ENCODE data around the gene CMSS1.
A peak's percentile ranks its signal among the peaks of the same experiment; 100 is the strongest.

The CMSS1 gene

DNA sequence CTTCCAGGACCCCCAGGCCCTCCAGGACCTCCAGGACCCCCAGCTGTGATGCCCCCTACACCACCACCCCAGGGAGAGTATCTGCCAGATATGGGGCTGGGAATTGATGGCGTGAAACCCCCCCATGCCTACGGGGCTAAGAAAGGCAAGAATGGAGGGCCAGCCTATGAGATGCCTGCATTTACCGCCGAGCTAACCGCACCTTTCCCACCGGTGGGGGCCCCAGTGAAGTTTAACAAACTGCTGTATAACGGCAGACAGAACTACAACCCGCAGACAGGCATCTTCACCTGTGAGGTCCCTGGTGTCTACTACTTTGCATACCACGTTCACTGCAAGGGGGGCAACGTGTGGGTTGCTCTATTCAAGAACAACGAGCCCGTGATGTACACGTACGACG is 22.1 kb upstream of the CMSS1 start:
- Mint-ChIP-seq H3K4me1 (no peaks in the 10 kb centered on the region), H3K4me3 (no peak overlapping the region), H3K9me3 (no peaks in the 10 kb centered on the region), H3K27me3 (peaks cover 4% of the 10 kb centered on the region), H3K27ac (no peak overlapping the region), H3K36me3 (peaks cover 1% of the 10 kb centered on the region)
- ATAC-seq (ENCODE audit: low read depth) (no peak), DNase-seq (ENCODE audit: low spot score in 2 of 2) (no peak)

DNA sequence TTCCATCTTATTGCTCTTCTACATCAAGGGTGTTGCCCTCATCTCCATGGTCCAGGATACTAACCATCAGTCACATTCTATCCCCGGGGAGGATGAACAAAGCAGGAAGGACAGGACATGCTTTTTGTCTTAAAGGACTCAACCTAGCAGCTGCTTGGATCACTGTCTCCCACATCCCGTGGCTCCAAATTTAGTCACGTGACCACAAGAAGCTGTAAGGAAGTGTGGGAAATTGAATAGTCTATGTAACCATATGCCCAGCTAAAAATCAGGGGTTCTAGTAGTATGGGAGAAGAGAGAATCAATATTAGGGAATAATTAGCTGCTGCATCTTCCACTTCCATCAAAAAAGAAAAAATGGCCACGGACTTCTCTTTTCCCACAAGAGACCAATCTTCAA is 18.2 kb upstream of the CMSS1 start:
- no peak for DNase-seq (ENCODE audit: low spot score in 2 of 2)
- Mint-ChIP-seq H3K36me3 (peaks cover 5% of the 10 kb centered on the region), H3K4me1 (no peaks in the 10 kb centered on the region), H3K4me3 (no peak overlapping the region), H3K27ac (no peak overlapping the region), H3K9me3 (peaks cover 4% of the 10 kb centered on the region), H3K27me3 (no peaks in the 10 kb centered on the region)
- no peak for ATAC-seq (ENCODE audit: low read depth)

- DNase-seq (ENCODE audit: low spot score in 2 of 2) (no peak), ATAC-seq (ENCODE audit: low read depth) (no peak)
- Mint-ChIP-seq H3K27ac (no peak overlapping the region), H3K9me3 (peaks cover 10% of the 10 kb centered on the region), H3K36me3 (peaks cover 11% of the 10 kb centered on the region), H3K4me1 (no peaks in the 10 kb centered on the region), H3K4me3 (no peak overlapping the region), H3K27me3 (no peaks in the 10 kb centered on the region)
Measured at GRCh38 chr3:99803297-99803696, 14.4 kb upstream of the CMSS1 start.

DNA sequence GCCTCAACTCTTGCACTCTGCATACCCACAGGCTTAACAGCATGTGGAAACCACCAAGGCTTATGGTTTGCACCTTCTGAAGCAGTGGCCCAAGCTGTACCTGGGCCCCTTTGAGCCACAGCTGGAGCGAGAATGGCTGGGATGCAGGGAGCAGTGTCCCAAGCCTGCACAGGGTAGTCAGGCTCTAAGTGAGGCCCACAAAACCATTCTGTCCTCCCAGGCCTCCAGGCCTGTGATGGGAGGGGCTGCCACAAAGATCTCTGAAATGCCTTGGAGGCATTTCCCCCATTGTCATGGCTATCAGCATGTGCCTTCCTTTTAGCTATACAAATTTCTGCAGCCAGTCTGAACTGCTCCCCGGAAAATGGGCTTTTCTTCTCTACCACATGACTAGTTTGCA is 12.5 kb upstream of the CMSS1 start:
- Mint-ChIP-seq H3K27me3 (no peaks in the 10 kb centered on the region), H3K9me3 (peaks cover 10% of the 10 kb centered on the region), H3K36me3 (peaks cover 11% of the 10 kb centered on the region), H3K4me3 (no peak overlapping the region), H3K4me1 (no peaks in the 10 kb centered on the region), H3K27ac (no peak overlapping the region)
- DNase-seq (ENCODE audit: low spot score in 2 of 2) (no peak), ATAC-seq (ENCODE audit: low read depth) (no peak)

- no peaks in the 10 kb centered on the region for H3K4me1 Mint-ChIP-seq
- no peaks in the 10 kb centered on the region for H3K27me3 Mint-ChIP-seq
- peaks cover 8% of the 10 kb centered on the region for H3K9me3 Mint-ChIP-seq
- ATAC-seq (ENCODE audit: low read depth) (no peak), DNase-seq (ENCODE audit: low spot score in 2 of 2) (peak; percentile 29 to 34)
- no peak overlapping the region for H3K4me3 Mint-ChIP-seq
- H3K36me3 Mint-ChIP-seq, result peaks cover 6% of the 10 kb centered on the region
- no peak overlapping the region for H3K27ac Mint-ChIP-seq
Measured at GRCh38 chr3:99808163-99808794, 9.4 kb upstream of the CMSS1 start.

DNA sequence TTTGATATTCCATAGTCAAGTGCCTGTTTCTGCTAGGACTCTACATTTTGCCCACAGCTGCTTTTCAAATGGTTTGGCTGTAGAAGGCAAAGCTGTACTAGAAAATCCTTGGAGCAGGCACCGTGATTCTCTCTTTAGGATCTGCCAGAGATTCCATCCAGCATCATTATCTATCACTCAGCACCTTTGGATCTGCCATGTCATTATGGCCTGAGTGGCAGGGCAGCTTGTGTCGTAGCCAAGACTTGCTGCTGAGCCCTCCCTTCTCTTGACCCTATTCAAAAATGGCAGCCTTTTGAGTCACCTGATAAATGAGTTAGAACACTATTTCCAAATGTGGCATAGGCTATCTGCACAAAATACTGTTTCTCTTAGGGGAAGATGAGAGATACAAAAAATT is 8.1 kb upstream of the CMSS1 start:
- Mint-ChIP-seq H3K4me3 (no peak overlapping the region), H3K36me3 (peaks cover 6% of the 10 kb centered on the region), H3K27me3 (no peaks in the 10 kb centered on the region), H3K27ac (no peak overlapping the region), H3K4me1 (no peaks in the 10 kb centered on the region), H3K9me3 (peaks cover 6% of the 10 kb centered on the region)
- ATAC-seq (ENCODE audit: low read depth) (no peak), DNase-seq (ENCODE audit: low spot score in 2 of 2) (no peak)

- no peak for ATAC-seq (ENCODE audit: low read depth)
- no peaks in the 10 kb centered on the region for H3K27me3 Mint-ChIP-seq
- no peak overlapping the region for H3K27ac Mint-ChIP-seq
- H3K4me3 Mint-ChIP-seq, result no peak overlapping the region
- H3K4me1 Mint-ChIP-seq, result no peaks in the 10 kb centered on the region
- no peak for DNase-seq (ENCODE audit: low spot score in 2 of 2)
- H3K9me3 Mint-ChIP-seq, result peaks cover 5% of the 10 kb centered on the region
- H3K36me3 Mint-ChIP-seq, result peaks cover 5% of the 10 kb centered on the region
Measured at GRCh38 chr3:99810403-99810802, 7.3 kb upstream of the CMSS1 start.

- H3K27ac Mint-ChIP-seq, result peak overlapping the region; percentile 100
- no peaks in the 10 kb centered on the region for H3K36me3 Mint-ChIP-seq
- no peaks in the 10 kb centered on the region for H3K9me3 Mint-ChIP-seq
- no peaks in the 10 kb centered on the region for H3K27me3 Mint-ChIP-seq
- peaks cover 21% of the 10 kb centered on the region for H3K4me1 Mint-ChIP-seq
- no peak for DNase-seq (ENCODE audit: low spot score in 2 of 2)
- H3K4me3 Mint-ChIP-seq, result peak overlapping the region; percentile 97
- no peak for ATAC-seq (ENCODE audit: low read depth)
Measured at GRCh38 chr3:99817047-99817436, 620 bp upstream of the CMSS1 start.

- Mint-ChIP-seq H3K4me1 (peaks cover 26% of the 10 kb centered on the region), H3K36me3 (no peaks in the 10 kb centered on the region), H3K27me3 (no peaks in the 10 kb centered on the region), H3K9me3 (no peaks in the 10 kb centered on the region), H3K4me3 (peak overlapping the region; percentile 97), H3K27ac (peak overlapping the region; percentile 100)
- no peak for DNase-seq (ENCODE audit: low spot score in 2 of 2)
- ATAC-seq (ENCODE audit: low read depth), result no peak
Measured at GRCh38 chr3:99818818-99819217, 1.2 kb downstream of the CMSS1 start.

DNA sequence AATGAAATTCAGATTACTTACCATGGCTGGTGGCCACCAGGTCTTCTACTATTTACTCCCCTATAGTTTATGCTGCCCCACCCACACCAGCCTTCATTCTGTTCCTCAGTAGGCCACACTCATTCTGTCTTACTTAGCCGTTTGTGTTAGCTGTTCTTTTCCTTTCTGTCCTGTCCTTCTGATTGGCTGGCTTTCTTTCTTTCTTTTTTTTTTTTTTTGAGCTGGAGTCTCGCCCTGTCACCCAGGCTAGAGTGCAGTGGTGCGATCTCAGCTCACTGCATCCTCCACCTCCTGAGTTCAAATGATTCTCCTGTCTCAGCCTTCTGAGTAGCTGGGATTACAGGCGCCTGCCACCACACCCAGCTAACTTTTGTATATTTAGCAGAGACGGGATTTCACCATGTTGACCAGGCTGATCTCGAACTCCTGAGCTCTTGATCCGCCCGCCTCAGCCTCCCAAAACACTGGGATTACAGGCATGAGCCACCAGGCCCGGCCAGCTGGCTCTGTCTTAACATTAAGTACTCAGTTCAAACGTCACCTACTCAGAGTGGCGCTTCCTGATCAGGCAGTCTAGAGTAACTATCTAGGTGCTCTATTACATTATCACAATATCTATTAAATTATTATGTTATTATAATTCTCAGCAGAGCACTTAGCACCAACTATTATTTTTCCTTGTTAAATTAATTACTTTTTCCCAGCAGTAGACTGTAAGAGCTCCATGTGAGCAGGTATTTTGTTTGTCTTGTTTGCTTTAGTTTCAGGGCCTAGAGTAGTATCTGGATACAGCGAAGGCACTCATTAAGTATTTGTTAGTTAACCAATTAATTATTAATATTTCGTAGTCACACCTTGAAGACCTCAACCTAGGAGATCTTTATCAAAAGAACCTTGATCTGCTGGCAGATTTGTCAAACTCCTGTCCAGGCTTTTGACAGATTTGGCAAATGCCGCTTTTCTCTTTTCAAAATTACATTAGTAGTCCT is 6.4 kb downstream of the CMSS1 start:
- no peak overlapping the region for H3K4me3 Mint-ChIP-seq
- DNase-seq (ENCODE audit: low spot score in 2 of 2) (no peak), ATAC-seq (ENCODE audit: low read depth) (no peak)
- no peaks in the 10 kb centered on the region for H3K27me3 Mint-ChIP-seq
- H3K4me1 Mint-ChIP-seq, result peaks cover 17% of the 10 kb centered on the region
- no peaks in the 10 kb centered on the region for H3K9me3 Mint-ChIP-seq
- peak overlapping the region; percentile 16 for H3K27ac Mint-ChIP-seq
- peaks cover 2% of the 10 kb centered on the region for H3K36me3 Mint-ChIP-seq

DNA sequence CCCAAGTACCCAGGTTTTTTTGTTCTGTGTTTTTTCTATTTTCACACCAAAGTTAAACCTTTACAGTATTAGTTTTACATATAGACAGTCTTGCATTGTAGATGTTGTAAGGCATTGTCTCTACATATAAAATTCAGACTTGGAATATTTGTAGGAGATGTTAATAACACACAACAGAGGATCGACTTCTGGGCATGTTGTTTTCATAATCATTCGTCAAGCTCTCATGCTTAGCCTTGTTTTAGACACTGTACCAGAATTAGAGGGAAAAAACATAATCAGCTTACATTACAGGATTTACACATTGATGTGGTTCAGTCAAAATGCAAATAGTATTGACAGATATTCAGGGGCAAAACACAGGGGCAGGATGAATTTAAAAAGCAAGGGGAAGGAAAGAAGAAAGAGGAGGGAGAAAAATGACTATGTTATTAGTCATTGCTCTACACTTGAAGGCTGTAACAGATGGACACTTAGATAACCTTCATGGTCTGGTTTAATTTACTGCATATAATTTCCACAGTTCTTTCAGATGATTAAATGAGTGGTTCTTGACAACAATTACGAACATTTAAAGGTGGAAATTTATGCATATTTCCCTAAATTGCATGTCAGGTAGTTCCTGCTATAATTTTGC is 7.5 kb downstream of the CMSS1 start:
- H3K36me3 Mint-ChIP-seq, result peaks cover 2% of the 10 kb centered on the region
- H3K27ac Mint-ChIP-seq, result no peak overlapping the region
- no peak for DNase-seq (ENCODE audit: low spot score in 2 of 2)
- H3K4me3 Mint-ChIP-seq, result no peak overlapping the region
- no peaks in the 10 kb centered on the region for H3K9me3 Mint-ChIP-seq
- no peaks in the 10 kb centered on the region for H3K27me3 Mint-ChIP-seq
- ATAC-seq (ENCODE audit: low read depth), result no peak
- H3K4me1 Mint-ChIP-seq, result peaks cover 12% of the 10 kb centered on the region

- Mint-ChIP-seq H3K4me3 (no peak overlapping the region), H3K4me1 (peaks cover 3% of the 10 kb centered on the region), H3K36me3 (peaks cover 2% of the 10 kb centered on the region), H3K27me3 (no peaks in the 10 kb centered on the region), H3K9me3 (no peaks in the 10 kb centered on the region), H3K27ac (no peak overlapping the region)
- ATAC-seq (ENCODE audit: low read depth) (no peak), DNase-seq (ENCODE audit: low spot score in 2 of 2) (no peak)
Measured at GRCh38 chr3:99829844-99830243, 12.2 kb downstream of the CMSS1 start.

DNA sequence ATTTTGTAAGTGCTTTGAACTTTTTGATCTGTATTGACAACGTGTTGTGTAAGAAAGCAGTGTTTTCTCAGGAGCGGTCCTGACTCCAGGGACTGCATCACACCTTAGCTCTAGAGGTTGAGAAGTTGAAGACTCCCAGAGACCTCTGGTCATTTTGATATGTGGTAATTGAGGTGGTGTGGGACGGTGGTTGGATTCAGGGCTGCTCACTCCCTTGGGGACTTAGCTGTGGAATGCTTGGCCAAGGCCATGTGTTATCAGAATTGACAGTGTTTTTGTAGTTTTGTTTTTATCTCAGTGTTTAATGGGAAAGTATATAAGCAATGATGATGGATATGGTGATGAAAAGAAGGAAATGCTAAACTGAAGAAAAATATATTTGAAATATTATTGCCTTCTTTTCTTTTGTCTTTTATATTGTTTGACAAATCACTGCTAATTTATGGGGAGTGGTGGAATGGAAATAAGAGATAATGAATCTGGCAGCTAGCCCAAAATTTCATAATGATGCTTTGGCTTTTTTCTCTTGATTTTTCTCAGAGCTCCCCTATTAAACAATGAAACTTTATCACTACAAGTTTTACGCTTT is 16.0 kb downstream of the CMSS1 start:
- Mint-ChIP-seq H3K27ac (no peak overlapping the region), H3K9me3 (no peaks in the 10 kb centered on the region), H3K4me3 (no peak overlapping the region), H3K27me3 (no peaks in the 10 kb centered on the region), H3K36me3 (no peaks in the 10 kb centered on the region), H3K4me1 (peaks cover 2% of the 10 kb centered on the region)
- DNase-seq (ENCODE audit: low spot score in 2 of 2) (no peak), ATAC-seq (ENCODE audit: low read depth) (no peak)

Measured in memory B cell (primary cell).